Measurements from ENCODE around the gene STAB1.

GRCh38 chr3:52536112-52536368 is 40.9 kb downstream of the STAB1 start:
- TF ChIP-seq EZH2 (IDR thresholded peaks at IDR 0.05; ENCODE audit: low read length, unreplicated experiment) (no peak), CTCF (conservative IDR thresholded peaks at IDR 0.05; ENCODE audit: low read depth, low read length) (no peak)

All from PC-3 (cell line).